H9 (cell line): ENCODE results near the gene NBEA. TPM values are rescaled to one million over a fixed set of nuclear protein-coding genes. Genes with fewer than 3 reads are reported as not detected.

Experiments
- DNase-seq: peaks from one replicate; pipeline ENCODE4 v3.0.0-alpha.2; 2017
- H2AFZ ChIP-seq: one replicate; pipeline ENCODE4 v1.6.1; 2013; ENCODE audit warnings: mild to moderate bottlenecking, low read length, control low read depth, moderate library complexity
- H2AK5ac ChIP-seq: 2 replicates; pipeline ENCODE4 v1.6.1; 2013; ENCODE audit warnings: low read length, control low read depth, mixed read lengths; ENCODE audit not compliant: insufficient read length
- H2BK120ac ChIP-seq: one replicate; pipeline ENCODE4 v1.6.1; 2013; ENCODE audit warnings: low read depth, mild to moderate bottlenecking, low read length, control low read depth, inconsistent platforms; ENCODE audit not compliant: poor library complexity, severe bottlenecking
- H2BK12ac ChIP-seq: 2 replicates; pipeline ENCODE4 v1.6.1; 2013; ENCODE audit warnings: low read length, control low read depth, mixed read lengths, low read depth; ENCODE audit not compliant: insufficient read length
- H2BK15ac ChIP-seq: 2 replicates; pipeline ENCODE4 v1.6.1; 2013; ENCODE audit warnings: low read depth, low read length, control low read depth
- H2BK20ac ChIP-seq: one replicate; pipeline ENCODE4 v1.6.1; 2013; ENCODE audit warnings: low read depth, mild to moderate bottlenecking, low read length, control low read depth, inconsistent platforms; ENCODE audit not compliant: poor library complexity, severe bottlenecking
- H2BK5ac ChIP-seq: 2 replicates; pipeline ENCODE4 v1.6.1; 2013; ENCODE audit warnings: low read length, control low read depth, mixed read lengths; ENCODE audit not compliant: insufficient read length
- H3K14ac ChIP-seq: 2 replicates; pipeline ENCODE4 v1.6.1; 2013; ENCODE audit warnings: low read length, control low read depth; ENCODE audit not compliant: insufficient read depth
- H3K18ac ChIP-seq: 2 replicates; pipeline ENCODE4 v1.6.1; 2013; ENCODE audit warnings: low read depth, mild to moderate bottlenecking, mixed read lengths, low read length, control low read depth; ENCODE audit not compliant: insufficient read length
- H3K23ac ChIP-seq: 2 replicates; pipeline ENCODE4 v1.6.1; 2013; ENCODE audit warnings: low read length, control low read depth, mixed read lengths, low read depth; ENCODE audit not compliant: insufficient read length
- H3K23me2 ChIP-seq: 2 replicates; pipeline ENCODE4 v1.6.1; 2013; ENCODE audit warnings: low read depth, mild to moderate bottlenecking, mixed read lengths, low read length, control low read depth; ENCODE audit not compliant: insufficient read length, poor library complexity, severe bottlenecking
- H3K27ac ChIP-seq: 2 replicates; pipeline ENCODE4 v1.5.1; 2013; ENCODE audit warnings: low read length, control low read depth, mixed read lengths, low read depth; ENCODE audit not compliant: insufficient read length
- H3K27me3 ChIP-seq: 2 replicates; pipeline ENCODE4 v1.6.1; 2013; ENCODE audit warnings: low read length, control low read depth, inconsistent platforms; ENCODE audit not compliant: insufficient read depth
- H3K4ac ChIP-seq: 2 replicates; pipeline ENCODE4 v1.6.1; 2013; ENCODE audit warnings: low read depth, mild to moderate bottlenecking, control low read depth, inconsistent platforms, low read length, moderate library complexity
- H3K4me1 ChIP-seq: 2 replicates; pipeline ENCODE4 v1.6.1; 2013; ENCODE audit warnings: low read length, control low read depth, inconsistent platforms; ENCODE audit not compliant: insufficient read depth
- H3K4me2 ChIP-seq: 2 replicates; pipeline ENCODE4 v1.6.1; 2013; ENCODE audit warnings: low read length, control low read depth, mixed read lengths; ENCODE audit not compliant: insufficient read length, insufficient read depth
- H3K56ac ChIP-seq: 2 replicates; pipeline ENCODE4 v1.6.1; 2013; ENCODE audit warnings: low read depth, mild to moderate bottlenecking, mixed read lengths, low read length, control low read depth; ENCODE audit not compliant: insufficient read length
- H3K79me1 ChIP-seq: 2 replicates; pipeline ENCODE4 v1.6.1; 2013; ENCODE audit warnings: low read depth, mild to moderate bottlenecking, moderate library complexity, low read length, control low read depth, inconsistent platforms; ENCODE audit not compliant: insufficient read depth, poor library complexity, severe bottlenecking
- H3K79me2 ChIP-seq: 2 replicates; pipeline ENCODE4 v1.6.1; 2013; ENCODE audit warnings: low read length, control low read depth, inconsistent platforms; ENCODE audit not compliant: insufficient read depth
- H3K9ac ChIP-seq: 2 replicates; pipeline ENCODE4 v1.6.1; 2013; ENCODE audit warnings: low read length, control low read depth, mixed read lengths; ENCODE audit not compliant: insufficient read length; ENCODE audit errors: extremely low read depth
- H3K9me3 ChIP-seq: one replicate; pipeline ENCODE4 v1.6.1; 2013; ENCODE audit warnings: low read depth, low read length, inconsistent platforms; ENCODE audit not compliant: control insufficient read depth
- H3T11ph ChIP-seq: one replicate; pipeline ENCODE4 v1.6.1; 2013; ENCODE audit warnings: mild to moderate bottlenecking, low read length, control low read depth, inconsistent platforms
- H4K20me1 ChIP-seq: one replicate; pipeline ENCODE4 v1.6.1; 2013; ENCODE audit not compliant: control insufficient read depth, insufficient read length, insufficient read depth
- H4K5ac ChIP-seq: 2 replicates; pipeline ENCODE4 v1.6.1; 2013; ENCODE audit warnings: low read depth, mild to moderate bottlenecking, mixed read lengths, low read length, control low read depth; ENCODE audit not compliant: insufficient read length
- H4K8ac ChIP-seq: replicated peaks from 2 replicates; pipeline ENCODE4 v1.6.1; 2013; ENCODE audit warnings: low read length, control low read depth, mixed read lengths, low read depth; ENCODE audit not compliant: insufficient read length
- H4K91ac ChIP-seq: 2 replicates; pipeline ENCODE4 v1.6.1; 2013; ENCODE audit warnings: low read depth, mild to moderate bottlenecking, moderate library complexity, mixed read lengths, low read length, control low read depth; ENCODE audit not compliant: insufficient read length
- H3K27ac Mint-ChIP-seq, 3 experiments: 2 replicates in 2 of 3; 3 replicates in 1 of 3; pipeline ENCODE4 v1.8.0; 2020 to 2021; ENCODE audit warnings: mixed read lengths in 3 of 3, mild to moderate bottlenecking in 1 of 3, moderate library complexity in 1 of 3
- H3K27me3 Mint-ChIP-seq: 2 replicates; pipeline ENCODE4 v1.8.0; 2021; ENCODE audit warnings: low read depth, mild to moderate bottlenecking, moderate library complexity, mixed read lengths
- H3K36me3 Mint-ChIP-seq, 3 experiments: 2 replicates in 2 of 3; 3 replicates in 1 of 3; pipeline ENCODE4 v1.8.0; 2020 to 2021; ENCODE audit warnings: low read depth in 3 of 3, mixed read lengths in 3 of 3; ENCODE audit not compliant: insufficient read depth in 1 of 3
- H3K4me1 Mint-ChIP-seq, 2 experiments: 2 replicates each; pipeline ENCODE4 v1.8.0; 2020; ENCODE audit warnings: mixed read lengths in 2 of 2
- H3K4me3 Mint-ChIP-seq, 2 experiments: 2 replicates in 1 of 2; 3 replicates in 1 of 2; pipeline ENCODE4 v1.8.0; 2020 to 2021; ENCODE audit warnings: mild to moderate bottlenecking in 2 of 2, mixed read lengths in 2 of 2, moderate library complexity in 1 of 2
- H3K9me3 Mint-ChIP-seq, 2 experiments: 2 replicates in 1 of 2; 3 replicates in 1 of 2; pipeline ENCODE4 v1.8.0; 2020; ENCODE audit warnings: mild to moderate bottlenecking in 2 of 2, mixed read lengths in 2 of 2, moderate library complexity in 1 of 2
- CTCF ChIP-seq: fragments of 200-600 bp; sonication (generic); conservative IDR thresholded peaks from 3 replicates; pipeline ENCODE4 v1.8.0; 2021; ENCODE audit warnings: antibody characterized with exemption, mild to moderate bottlenecking
- WGBS: extraction: QIAGEN DNeasy Blood & Tissue Kit; methylation state at CpG from one replicate; pipeline ENCODE4 v1.1.7; 2013; ENCODE audit warnings: missing lambda C conversion rate, low lambda C conversion rate, mixed read lengths; ENCODE audit not compliant: insufficient read length; ENCODE audit errors: extremely low coverage; 5-methylcytosine and 5-hydroxymethylcytosine counted together
- total RNA-seq: library from RNA; stranded (reverse); gene quantifications from 2 replicates; pipeline ENCODE4 v1.2.1, GENCODE V29; 2021

NBEA gene
- total RNA-seq, 1 experiment from 2014 or later = 17.3 TPM

DNA sequence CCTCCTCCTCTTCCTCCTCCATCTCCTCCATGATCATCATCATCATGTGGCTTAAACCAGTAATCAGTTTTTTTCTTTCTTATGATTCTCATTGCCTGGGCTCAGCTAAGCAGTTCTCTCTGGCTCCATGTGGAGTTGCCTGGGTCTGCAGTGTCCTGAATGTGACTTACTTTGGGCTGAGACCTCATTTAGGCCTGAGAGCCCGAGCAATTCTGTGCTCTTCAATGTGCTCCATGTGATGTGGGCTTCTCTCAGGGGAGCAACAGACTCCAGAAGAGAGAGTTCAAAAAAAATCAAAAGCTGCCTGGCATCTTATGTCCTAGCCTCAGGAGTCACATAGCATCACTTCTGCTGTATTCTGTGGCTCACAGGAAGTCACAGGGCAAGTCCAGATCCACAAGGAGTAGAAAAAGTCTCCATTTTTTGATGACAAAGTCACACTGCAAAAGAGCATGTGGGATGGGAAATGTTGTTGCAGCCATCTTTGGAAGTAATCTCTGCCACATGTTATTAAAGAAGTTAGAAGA is 405.7 kb downstream of the NBEA start:
- H3K56ac ChIP-seq = no peak overlapping the region
- WGBS = no CpG with 5 or more reads among the region's 1 CpG
- no peak overlapping the region for H2BK20ac ChIP-seq
- no peak overlapping the region for H3K27ac ChIP-seq
- no peak overlapping the region for H2BK15ac ChIP-seq
- H3K18ac ChIP-seq = no peak overlapping the region
- Mint-ChIP-seq H3K4me1 (peaks cover 2 to 9% of the 10 kb centered on the region in 2 experiments; a peak in 2 of 4 replicates), H3K4me3 (no peak overlapping the region), H3K36me3 (no peaks in the 10 kb centered on the region), H3K27ac (peak overlapping the region in 1 of 3 experiments; percentile 45; a peak in 2 of 7 replicates), H3K9me3 (no peaks in the 10 kb centered on the region), H3K27me3 (no peaks in the 10 kb centered on the region)
- no peaks in the 10 kb centered on the region for H3K79me2 ChIP-seq
- H3K9ac ChIP-seq = no peak overlapping the region
- H3K4me2 ChIP-seq = no peak overlapping the region
- H3K23ac ChIP-seq = no peak overlapping the region
- DNase-seq = no peak
- H2BK5ac ChIP-seq = no peak overlapping the region
- H4K20me1 ChIP-seq = no peaks in the 10 kb centered on the region
- H4K5ac ChIP-seq = no peak overlapping the region
- no peaks in the 10 kb centered on the region for H3K79me1 ChIP-seq
- no peak overlapping the region for H3K4ac ChIP-seq
- H3K14ac ChIP-seq = no peak overlapping the region
- H2AFZ ChIP-seq = no peak overlapping the region
- no peaks in the 10 kb centered on the region for H3K27me3 ChIP-seq
- peak overlapping the region; percentile 50 for H4K8ac ChIP-seq
- H2AK5ac ChIP-seq = no peak overlapping the region
- H2BK12ac ChIP-seq = no peak overlapping the region
- no peaks in the 10 kb centered on the region for H3K4me1 ChIP-seq
- H3K23me2 ChIP-seq = no peaks in the 10 kb centered on the region
- no peak overlapping the region for H4K91ac ChIP-seq
- no peak overlapping the region for H3T11ph ChIP-seq
- no peak overlapping the region for H2BK120ac ChIP-seq
- H3K9me3 ChIP-seq = no peaks in the 10 kb centered on the region
- TF ChIP-seq CTCF = no peak
